Smooth muscle cell (in vitro differentiated cells): ENCODE data around the gene OR5B3. TPM values are rescaled to one million over a fixed set of nuclear protein-coding genes. Genes with fewer than 3 reads are reported as not detected.
"Not testable (repeated sequence)": the region's sequence is repeated elsewhere in the genome, so short reads cannot be mapped to it uniquely, and the experiment has no call there.

Source experiments
- DNase-seq: peaks from one replicate; lab custom pipeline; 2025; ENCODE audit not compliant: unreplicated experiment; lab: John Stamatoyannopoulos, UW
- H2AFZ ChIP-seq: fragments of 200-600 bp; sonication (generic); 2 replicates; pipeline ENCODE4 v1.6.0; 2016; ENCODE audit warnings: antibody characterized with exemption, low read depth, mild to moderate bottlenecking
- H3F3A ChIP-seq: fragments of 200-600 bp; sonication (generic); 2 replicates; pipeline ENCODE4 v1.6.0; 2017; ENCODE audit warnings: antibody characterized with exemption, low read depth
- H3K27ac ChIP-seq: fragments of 200-600 bp; sonication (generic); 2 replicates; pipeline ENCODE4 v1.5.1; 2016; ENCODE audit warnings: low read depth, mild to moderate bottlenecking
- H3K27me3 ChIP-seq: fragments of 200-600 bp; sonication (generic); 2 replicates; pipeline ENCODE4 v1.6.1; 2016; ENCODE audit warnings: low read depth, mild to moderate bottlenecking
- H3K36me3 ChIP-seq: fragments of 200-600 bp; sonication (generic); 2 replicates; pipeline ENCODE4 v1.5.1; 2016; ENCODE audit warnings: low read depth
- H3K4me1 ChIP-seq: fragments of 200-600 bp; sonication (generic); 2 replicates; pipeline ENCODE4 v1.5.1; 2016; ENCODE audit warnings: low read depth
- H3K4me2 ChIP-seq: fragments of 200-600 bp; sonication (generic); 2 replicates; pipeline ENCODE4 v1.6.0; 2016; ENCODE audit warnings: mild to moderate bottlenecking
- H3K4me3 ChIP-seq: fragments of 200-600 bp; sonication (generic); 2 replicates; pipeline ENCODE4 v1.5.1; 2016; ENCODE audit warnings: mild to moderate bottlenecking
- H3K79me2 ChIP-seq: fragments of 200-600 bp; sonication (generic); 2 replicates; pipeline ENCODE4 v1.6.0; 2016; ENCODE audit warnings: low read depth, mild to moderate bottlenecking
- H3K9ac ChIP-seq: fragments of 200-600 bp; sonication (generic); 2 replicates; pipeline ENCODE4 v1.6.0; 2016; ENCODE audit warnings: low read depth
- H3K9me3 ChIP-seq: fragments of 200-600 bp; sonication (generic); replicated peaks from 2 replicates; pipeline ENCODE4 v1.5.1; 2016; ENCODE audit warnings: low read depth
- H4K20me1 ChIP-seq: fragments of 200-600 bp; sonication (generic); 2 replicates; pipeline ENCODE4 v1.6.0; 2016; ENCODE audit warnings: low read depth
- WGBS: methylation state at CpG from one replicate; pipeline ENCODE4 v1.1.7; 2016; ENCODE audit warnings: low lambda C conversion rate; 5-methylcytosine and 5-hydroxymethylcytosine counted together
- polyA plus RNA-seq: library from polyadenylated mRNA; unstranded; fragments of >200 nt; fragmentation: Nextera tagmentation; extraction: Ambion mirVana; gene quantifications from 2 replicates; pipeline ENCODE4 v1.2.1, GENCODE V29; 2016
- total RNA-seq: library from RNA; depleted of rRNA; stranded (reverse); fragments of >200 nt; gene quantifications from 2 replicates; pipeline ENCODE4 v1.2.3, GENCODE V29; 2014
- TF ChIP-seq, protein P1 (sequence below): fragments of 200-600 bp; sonication (generic); IDR thresholded peaks from 2 replicates; pipeline ENCODE4 v1.5.1; 2017; ENCODE audit warnings: borderline replicate concordance, mild to moderate bottlenecking, antibody characterized with exemption; ENCODE audit not compliant: insufficient read depth, poor library complexity, severe bottlenecking

OR5B3 gene
- total and polyA plus RNA-seq, 2 experiments from 2014 or later: not detected

DNA sequence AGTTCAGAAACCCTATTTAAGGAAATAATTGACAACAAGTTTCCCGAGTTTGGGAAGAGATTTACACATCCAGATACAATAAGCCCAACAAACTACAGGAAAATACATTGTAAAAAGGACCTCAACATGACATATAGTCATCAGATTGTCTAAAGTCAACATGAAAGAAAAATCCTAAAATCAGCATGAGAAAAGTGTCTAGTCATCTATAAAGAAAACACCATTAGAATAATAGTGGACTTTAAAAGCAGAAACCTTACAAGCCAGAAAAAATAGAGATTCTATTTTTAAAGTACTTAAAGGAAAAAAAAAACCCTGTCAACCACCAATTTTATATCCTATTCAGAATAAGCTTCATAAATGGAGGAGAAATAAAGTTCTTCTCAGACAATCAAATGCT, 22.6 kb upstream of the OR5B3 start:
- Histone ChIP-seq H3K79me2 (no peaks in the 10 kb centered on the region), H3K9ac (no peak overlapping the region), H3K27ac (no peak overlapping the region), H3K27me3 (no peaks in the 10 kb centered on the region), H3K4me3 (no peak overlapping the region), H3K4me1 (no peaks in the 10 kb centered on the region), H3K9me3 (no peaks in the 10 kb centered on the region), H4K20me1 (no peaks in the 10 kb centered on the region), H3F3A (no peaks in the 10 kb centered on the region), H3K4me2 (no peak overlapping the region), H2AFZ (no peak overlapping the region), H3K36me3 (no peaks in the 10 kb centered on the region)
- TF ChIP-seq, protein P1, sequence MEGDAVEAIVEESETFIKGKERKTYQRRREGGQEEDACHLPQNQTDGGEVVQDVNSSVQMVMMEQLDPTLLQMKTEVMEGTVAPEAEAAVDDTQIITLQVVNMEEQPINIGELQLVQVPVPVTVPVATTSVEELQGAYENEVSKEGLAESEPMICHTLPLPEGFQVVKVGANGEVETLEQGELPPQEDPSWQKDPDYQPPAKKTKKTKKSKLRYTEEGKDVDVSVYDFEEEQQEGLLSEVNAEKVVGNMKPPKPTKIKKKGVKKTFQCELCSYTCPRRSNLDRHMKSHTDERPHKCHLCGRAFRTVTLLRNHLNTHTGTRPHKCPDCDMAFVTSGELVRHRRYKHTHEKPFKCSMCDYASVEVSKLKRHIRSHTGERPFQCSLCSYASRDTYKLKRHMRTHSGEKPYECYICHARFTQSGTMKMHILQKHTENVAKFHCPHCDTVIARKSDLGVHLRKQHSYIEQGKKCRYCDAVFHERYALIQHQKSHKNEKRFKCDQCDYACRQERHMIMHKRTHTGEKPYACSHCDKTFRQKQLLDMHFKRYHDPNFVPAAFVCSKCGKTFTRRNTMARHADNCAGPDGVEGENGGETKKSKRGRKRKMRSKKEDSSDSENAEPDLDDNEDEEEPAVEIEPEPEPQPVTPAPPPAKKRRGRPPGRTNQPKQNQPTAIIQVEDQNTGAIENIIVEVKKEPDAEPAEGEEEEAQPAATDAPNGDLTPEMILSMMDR: no peak
- no peak for DNase-seq
- WGBS: 50% methylated on average over 1 of the region's 1 CpG

DNA sequence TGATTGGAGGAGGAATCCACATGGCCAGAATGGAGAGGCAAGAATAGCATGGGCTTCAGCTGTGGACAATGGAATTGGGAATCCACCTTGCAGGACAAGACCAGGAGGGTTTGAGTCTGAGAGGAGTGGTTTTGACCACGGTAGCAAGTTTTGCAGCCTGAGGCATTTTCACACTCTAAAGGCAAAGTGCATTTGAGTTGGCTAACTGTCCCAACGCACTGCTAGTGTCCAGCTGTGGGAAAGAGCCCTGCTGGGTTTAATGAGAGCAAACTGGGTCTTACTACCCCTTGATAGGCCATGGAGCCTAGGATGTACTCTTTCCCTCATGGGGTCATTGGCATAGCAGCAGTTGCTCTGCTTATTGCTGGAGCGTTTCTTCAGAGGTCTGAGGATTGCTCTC, 21.3 kb upstream of the OR5B3 start, which contains the start of gene OR5B2:
Gene OR5B2, minus strand, starts transcription at position 101 of the 400 bp plus-strand sequence. CDS start 4,860 bp downstream, outside the sequence.
- H3K27me3 ChIP-seq: no peaks in the 10 kb centered on the region
- no peak within 1 kb of the TSS for H2AFZ ChIP-seq
- no peaks in the 10 kb centered on the region for H3K9me3 ChIP-seq
- no peaks in the 10 kb centered on the region for H3K4me1 ChIP-seq
- TF ChIP-seq, protein P1: no peak
- no peak for DNase-seq
- WGBS: 70% methylated on average over 3 of the region's 3 CpGs
- H4K20me1 ChIP-seq: no peaks in the 10 kb centered on the region
- no peak within 1 kb of the TSS for H3K4me3 ChIP-seq
- no peak within 1 kb of the TSS for H3K9ac ChIP-seq
- H3K4me2 ChIP-seq: no peak within 1 kb of the TSS
- no peaks in the 10 kb centered on the region for H3K79me2 ChIP-seq
- no peak within 1 kb of the TSS for H3K27ac ChIP-seq
- no peaks in the 10 kb centered on the region for H3F3A ChIP-seq
- no peaks in the 10 kb centered on the region for H3K36me3 ChIP-seq

DNA sequence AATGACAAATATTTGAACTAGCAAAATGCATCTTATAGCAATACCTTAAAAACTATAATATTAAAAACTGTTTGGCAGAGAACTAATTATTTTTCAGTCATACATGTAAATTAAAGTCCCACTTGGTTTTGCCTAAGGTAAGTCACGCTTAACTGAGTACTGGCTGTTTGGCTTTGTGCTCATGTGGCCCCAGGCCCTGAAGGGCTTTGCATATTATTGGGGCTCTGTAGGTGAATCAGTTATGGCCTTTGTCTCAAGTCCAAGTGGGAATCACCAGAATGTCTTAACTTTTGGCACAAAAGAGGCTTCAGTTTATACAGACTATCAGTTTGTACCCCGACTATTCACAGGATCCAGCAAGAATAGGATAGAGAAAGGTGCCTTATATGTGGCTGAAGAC, 7.1 kb downstream of the OR5B3 start:
- not testable (repeated sequence) for H3K4me1 ChIP-seq, H3K36me3 ChIP-seq, H3F3A ChIP-seq, H2AFZ ChIP-seq, H3K27me3 ChIP-seq, H4K20me1 ChIP-seq, DNase-seq, H3K4me3 ChIP-seq, H3K9ac ChIP-seq, H3K9me3 ChIP-seq, H3K4me2 ChIP-seq, H3K27ac ChIP-seq, H3K79me2 ChIP-seq
- 80% methylated on average over 1 of the region's 2 CpGs for WGBS

DNA sequence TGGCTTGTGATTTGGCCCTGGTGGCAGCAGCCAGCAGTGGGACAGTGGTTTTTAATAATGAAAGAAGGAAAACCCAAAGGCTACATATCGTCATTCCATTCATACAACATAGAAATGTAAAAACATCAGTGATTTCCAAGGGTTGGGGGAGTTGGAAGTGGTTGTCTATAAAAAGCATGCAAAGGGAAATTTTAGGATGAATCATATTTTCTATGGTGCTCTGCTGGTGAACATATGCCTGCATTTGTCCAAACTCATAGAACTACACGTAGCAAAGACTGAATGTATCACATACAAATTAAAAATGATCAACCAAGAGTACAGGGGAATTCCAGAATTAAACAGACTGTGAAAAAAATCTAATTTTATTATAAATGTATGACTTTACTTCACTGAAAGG, 11.1 kb downstream of the OR5B3 start:
- H2AFZ ChIP-seq: no peak overlapping the region
- H3K9ac ChIP-seq: no peak overlapping the region
- no peak overlapping the region for H3K4me2 ChIP-seq
- no peaks in the 10 kb centered on the region for H3K27me3 ChIP-seq
- 76% methylated on average over 2 of the region's 2 CpGs for WGBS
- no peaks in the 10 kb centered on the region for H3K36me3 ChIP-seq
- H3F3A ChIP-seq: no peaks in the 10 kb centered on the region
- no peaks in the 10 kb centered on the region for H4K20me1 ChIP-seq
- TF ChIP-seq, protein P1: no peak
- H3K9me3 ChIP-seq: peaks cover 8% of the 10 kb centered on the region
- no peak for DNase-seq
- H3K4me3 ChIP-seq: no peak overlapping the region
- H3K4me1 ChIP-seq: no peaks in the 10 kb centered on the region
- no peak overlapping the region for H3K27ac ChIP-seq
- no peaks in the 10 kb centered on the region for H3K79me2 ChIP-seq
